ENCODE data around the gene RBSN. TPM values are rescaled to one million over a fixed set of nuclear protein-coding genes. Genes with fewer than 3 reads are reported as not detected.

The RBSN gene
- total and polyA plus RNA-seq, 12 donors, result 5.7 to 33.9 (median 23.9) TPM

DNA sequence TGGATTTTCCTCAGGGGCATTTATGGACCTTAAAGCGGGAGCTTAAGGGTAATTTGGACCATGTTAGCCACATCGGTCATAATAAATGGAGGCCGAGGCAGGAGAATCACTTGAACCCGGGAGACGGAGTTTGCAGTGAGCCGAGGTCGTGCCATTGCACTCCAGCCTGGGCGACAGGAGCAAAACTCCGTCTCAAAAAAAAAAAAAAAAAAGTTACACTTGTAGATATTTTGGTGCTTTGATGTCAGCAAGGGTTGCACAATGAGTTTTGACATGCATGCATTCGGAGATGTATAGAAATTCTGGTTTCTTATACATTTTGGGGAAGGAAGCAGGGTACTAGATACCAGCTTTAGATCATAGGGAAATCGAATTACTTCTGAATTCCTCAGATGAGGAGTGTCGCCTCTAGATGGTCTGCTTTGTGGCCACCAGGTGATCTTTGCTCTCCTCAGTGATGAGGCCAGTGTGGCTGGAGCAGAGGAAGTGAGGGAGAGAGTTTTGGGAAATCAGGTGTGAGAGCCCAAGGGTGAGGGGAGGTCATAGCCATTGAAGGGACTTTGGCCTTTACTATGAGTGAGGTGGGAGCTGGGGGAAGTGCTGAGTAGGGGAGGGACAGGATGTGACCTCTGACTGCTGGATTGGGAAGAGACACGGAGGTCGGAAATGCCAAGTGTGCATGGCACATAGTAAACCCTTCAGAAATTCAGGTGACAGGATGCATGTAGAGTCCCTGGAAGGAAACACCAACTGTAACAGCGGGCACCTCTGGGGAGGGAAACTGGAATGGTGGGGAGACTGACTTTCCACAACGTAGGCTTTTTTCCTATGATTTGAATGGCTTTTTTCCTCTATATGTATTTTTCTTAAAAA is 8.4 kb upstream of the RBSN start:
- no peak for DNase-seq
- no peak overlapping the region for H3K27ac ChIP-seq
- TF ChIP-seq POLR2A (IDR thresholded peaks at IDR 0.05), result no peak
- TF ChIP-seq, protein P1, sequence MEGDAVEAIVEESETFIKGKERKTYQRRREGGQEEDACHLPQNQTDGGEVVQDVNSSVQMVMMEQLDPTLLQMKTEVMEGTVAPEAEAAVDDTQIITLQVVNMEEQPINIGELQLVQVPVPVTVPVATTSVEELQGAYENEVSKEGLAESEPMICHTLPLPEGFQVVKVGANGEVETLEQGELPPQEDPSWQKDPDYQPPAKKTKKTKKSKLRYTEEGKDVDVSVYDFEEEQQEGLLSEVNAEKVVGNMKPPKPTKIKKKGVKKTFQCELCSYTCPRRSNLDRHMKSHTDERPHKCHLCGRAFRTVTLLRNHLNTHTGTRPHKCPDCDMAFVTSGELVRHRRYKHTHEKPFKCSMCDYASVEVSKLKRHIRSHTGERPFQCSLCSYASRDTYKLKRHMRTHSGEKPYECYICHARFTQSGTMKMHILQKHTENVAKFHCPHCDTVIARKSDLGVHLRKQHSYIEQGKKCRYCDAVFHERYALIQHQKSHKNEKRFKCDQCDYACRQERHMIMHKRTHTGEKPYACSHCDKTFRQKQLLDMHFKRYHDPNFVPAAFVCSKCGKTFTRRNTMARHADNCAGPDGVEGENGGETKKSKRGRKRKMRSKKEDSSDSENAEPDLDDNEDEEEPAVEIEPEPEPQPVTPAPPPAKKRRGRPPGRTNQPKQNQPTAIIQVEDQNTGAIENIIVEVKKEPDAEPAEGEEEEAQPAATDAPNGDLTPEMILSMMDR (IDR thresholded peaks at IDR 0.05), result no peak
- intact Hi-C loops (cut with DNase I), result loop anchor here in 1 of 2 donors (10.0 kb wide), 1 partner anchor 297 kb away; no protein-coding TSS in a partner anchor
- H3K4me3 ChIP-seq, result no peak overlapping the region
- 64 to 76% (median 68%) methylated on average over 16 of the region's 16 CpGs for WGBS, 4 donors
- peaks cover 1 to 15% of the 10 kb centered on the region in 2 donors for H3K4me1 ChIP-seq (replicated peaks in 1 of 2)
- no peaks in the 10 kb centered on the region for H3K9me3 ChIP-seq (replicated peaks in 1 of 3)
- H3K27me3 ChIP-seq, result no peaks in the 10 kb centered on the region
- no peaks in the 10 kb centered on the region for H3K36me3 ChIP-seq (replicated peaks in 1 of 2)

- H3K4me3 ChIP-seq, result no peak overlapping the region
- peaks cover 12 to 30% of the 10 kb centered on the region in 2 donors for H3K4me1 ChIP-seq (replicated peaks in 1 of 2)
- TF ChIP-seq POLR2A (IDR thresholded peaks at IDR 0.05), result no peak
- TF ChIP-seq, protein P1 (IDR thresholded peaks at IDR 0.05), result no peak
- H3K9me3 ChIP-seq (replicated peaks in 1 of 3), result no peaks in the 10 kb centered on the region
- peak in 3 of 7 donors; percentile 30 to 45 (median 37) for DNase-seq
- H3K36me3 ChIP-seq (replicated peaks in 1 of 2), result no peaks in the 10 kb centered on the region
- peak overlapping the region in 3 of 5 donors; percentile 44 to 80 (median 78) for H3K27ac ChIP-seq
- 81 to 91% (median 83%) methylated on average over 3 of the region's 3 CpGs for WGBS, 4 donors
- no peaks in the 10 kb centered on the region for H3K27me3 ChIP-seq
- intact Hi-C loops (cut with DNase I), result loop anchor here in 1 of 2 donors (10.0 kb wide), 1 partner anchor 302 kb away; no protein-coding TSS in a partner anchor
Observed at GRCh38 chr3:15102836-15103235, 3.9 kb upstream of the RBSN start.

DNA sequence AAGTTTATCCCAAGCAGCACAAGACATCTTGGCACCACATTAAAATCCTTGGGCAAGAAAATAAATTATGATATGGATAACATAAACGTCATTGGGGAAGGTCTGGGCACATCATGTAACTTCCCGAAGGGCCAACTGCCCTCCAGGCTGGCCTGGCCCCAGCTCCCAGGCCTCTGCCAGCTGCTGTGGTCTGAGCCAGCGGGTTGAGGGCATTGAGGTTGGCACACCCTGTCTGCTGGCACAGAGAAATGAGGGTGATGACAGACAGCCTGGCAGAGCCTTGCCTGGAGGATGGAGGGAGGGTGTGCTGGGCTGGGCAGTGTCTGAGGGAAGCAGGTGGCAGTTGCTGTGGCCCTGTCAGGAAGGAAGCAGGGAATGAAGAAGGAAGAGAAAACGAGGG is 3.3 kb upstream of the RBSN start:
- peaks cover 16 to 32% of the 10 kb centered on the region in 2 donors for H3K4me1 ChIP-seq (replicated peaks in 1 of 2)
- H3K36me3 ChIP-seq (replicated peaks in 1 of 2), result no peaks in the 10 kb centered on the region
- DNase-seq, result peak; percentile 83 to 93 (median 88)
- H3K4me3 ChIP-seq, result no peak overlapping the region
- no peaks in the 10 kb centered on the region for H3K27me3 ChIP-seq
- no peaks in the 10 kb centered on the region for H3K9me3 ChIP-seq (replicated peaks in 1 of 3)
- WGBS, 4 donors, result 13 to 23% (median 17%) methylated on average over 4 of the region's 4 CpGs
- H3K27ac ChIP-seq, result peak overlapping the region in 4 of 5 donors; percentile 9 to 80 (median 61)
- TF ChIP-seq, protein P1 (IDR thresholded peaks at IDR 0.05), result no peak
- peak in 1 of 2 donors; percentile 7 for TF ChIP-seq POLR2A (IDR thresholded peaks at IDR 0.05)
- intact Hi-C loops (cut with DNase I), result loop anchor here in 1 of 2 donors (10.0 kb wide), 1 partner anchor 303 kb away; no protein-coding TSS in a partner anchor

DNA sequence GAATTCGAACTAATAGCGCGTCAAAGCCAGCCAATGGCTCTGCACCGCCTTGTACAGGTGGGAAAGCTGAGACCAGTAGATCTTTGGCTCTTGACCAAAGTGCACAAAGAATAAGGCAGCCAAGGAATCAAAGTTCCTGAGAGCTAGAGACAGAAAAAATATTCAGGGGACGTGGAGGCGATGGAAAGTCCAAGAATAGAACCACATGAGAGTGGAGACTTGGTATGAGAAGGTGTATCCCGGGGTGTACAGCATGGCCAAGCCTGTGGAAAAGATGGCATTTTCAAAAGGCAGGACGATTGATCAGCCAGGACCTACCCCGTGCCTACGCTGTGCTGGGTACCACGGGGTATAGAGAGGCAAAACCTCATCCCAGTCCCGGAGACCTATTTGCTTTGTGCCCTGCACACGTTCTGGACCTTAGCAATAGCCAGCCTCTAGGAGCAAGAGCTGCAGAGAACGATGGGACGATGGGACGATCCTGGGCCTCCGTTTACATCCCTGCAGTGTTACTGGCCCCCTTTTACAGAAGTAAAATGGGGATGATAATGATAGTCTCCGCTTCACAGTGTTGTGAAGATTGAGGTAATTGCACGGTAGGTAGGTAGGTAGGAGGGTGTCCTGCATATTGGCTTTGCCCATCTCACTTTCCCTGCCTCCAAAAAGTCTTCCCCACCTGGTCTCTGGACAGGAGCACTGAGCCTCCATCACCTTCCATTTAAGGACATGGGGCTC is 583 bp upstream of the RBSN start:
- H3K4me1 ChIP-seq (replicated peaks in 1 of 2), result peaks cover 16 to 33% of the 10 kb centered on the region in 2 donors
- peaks cover 0 to 18% of the 10 kb centered on the region in 2 donors for H3K36me3 ChIP-seq (replicated peaks in 1 of 2)
- TF ChIP-seq POLR2A (IDR thresholded peaks at IDR 0.05), result no peak
- TF ChIP-seq, protein P1 (IDR thresholded peaks at IDR 0.05), result no peak
- peak overlapping the region in 3 of 5 donors; percentile 51 to 92 (median 85) for H3K27ac ChIP-seq
- no peaks in the 10 kb centered on the region for H3K9me3 ChIP-seq (replicated peaks in 1 of 3)
- H3K27me3 ChIP-seq, result no peaks in the 10 kb centered on the region
- peak in 2 of 7 donors; percentile 26 to 33 for DNase-seq
- intact Hi-C loops (cut with DNase I), result loop anchor here in 1 of 2 donors (10.0 kb wide), 1 partner anchor 305 kb away; no protein-coding TSS in a partner anchor
- peak overlapping the region in 3 of 4 donors; percentile 11 to 79 (median 77) for H3K4me3 ChIP-seq
- WGBS, 4 donors, result 10 to 15% (median 15%) methylated on average over 19 of the region's 19 CpGs

Data from adrenal gland (tissue), 12 donors.